Neuronal stem cell (in vitro differentiated cells): ENCODE measurements around the gene TSPAN14.

Experiments used
- DNase-seq: peaks from one replicate; pipeline ENCODE4 v3.0.0-alpha.2; 2013; ENCODE audit warnings: low spot score
- H2AFZ ChIP-seq: one replicate; pipeline ENCODE4 v1.6.1; 2013; ENCODE audit warnings: mild to moderate bottlenecking, low read length, inconsistent platforms
- H2AK5ac ChIP-seq: 2 replicates; pipeline ENCODE4 v1.6.1; 2013; ENCODE audit warnings: low read depth, mild to moderate bottlenecking, inconsistent platforms, low read length, moderate library complexity, mixed read lengths
- H2BK120ac ChIP-seq: 2 replicates; pipeline ENCODE4 v1.6.1; 2013; ENCODE audit warnings: low read depth, mild to moderate bottlenecking, inconsistent platforms, low read length, moderate library complexity, mixed read lengths
- H2BK12ac ChIP-seq: one replicate; pipeline ENCODE4 v1.6.1; 2013; ENCODE audit warnings: low read length, inconsistent platforms
- H2BK15ac ChIP-seq: 2 replicates; pipeline ENCODE4 v1.6.1; 2013; ENCODE audit warnings: mild to moderate bottlenecking, low read length, inconsistent platforms, mixed read lengths
- H2BK5ac ChIP-seq: one replicate; pipeline ENCODE4 v1.6.1; 2013; ENCODE audit warnings: inconsistent platforms, mild to moderate bottlenecking, low read length, moderate library complexity
- H3K14ac ChIP-seq: one replicate; pipeline ENCODE4 v1.6.1; 2013; ENCODE audit warnings: low read length, inconsistent platforms
- H3K18ac ChIP-seq: 2 replicates; pipeline ENCODE4 v1.6.1; 2013; ENCODE audit warnings: low read length, inconsistent platforms
- H3K23ac ChIP-seq: 2 replicates; pipeline ENCODE4 v1.6.1; 2013; ENCODE audit warnings: low read depth, mild to moderate bottlenecking, mixed read lengths, low read length, inconsistent platforms; ENCODE audit not compliant: poor library complexity
- H3K27ac ChIP-seq: replicated peaks from 3 replicates; pipeline ENCODE4 v1.5.1; 2013; ENCODE audit warnings: low read length, inconsistent platforms
- H3K27me3 ChIP-seq, 3 experiments: 2 replicates each; pipeline ENCODE4 v1.6.1; 2013; ENCODE audit warnings: low read length in 3 of 3, mild to moderate bottlenecking in 2 of 3, inconsistent platforms in 1 of 3, low read depth in 1 of 3, mixed read lengths in 1 of 3, moderate library complexity in 1 of 3; ENCODE audit not compliant: control insufficient read depth in 3 of 3, insufficient read depth in 3 of 3
- H3K36me3 ChIP-seq, 2 donors: replicated peaks in 1 of 2; 2 replicates each; pipeline ENCODE4 v1.6.1; 2013; ENCODE audit warnings: low read length in 2 of 2; ENCODE audit not compliant: control insufficient read depth in 2 of 2, insufficient read depth in 2 of 2
- H3K4ac ChIP-seq: 2 replicates; pipeline ENCODE4 v1.6.1; 2013; ENCODE audit warnings: inconsistent platforms, mild to moderate bottlenecking, low read length, moderate library complexity
- H3K4me1 ChIP-seq, 2 donors: 1 replicate in 1 of 2; 2 replicates in 1 of 2; pipeline ENCODE4 v1.6.1; 2013; ENCODE audit warnings: low read length in 2 of 2, low read depth in 1 of 2; ENCODE audit not compliant: control insufficient read depth in 2 of 2, insufficient read depth in 1 of 2
- H3K4me2 ChIP-seq: one replicate; pipeline ENCODE4 v1.6.1; 2013; ENCODE audit warnings: mild to moderate bottlenecking, low read length, inconsistent platforms; ENCODE audit not compliant: insufficient read depth, poor library complexity, severe bottlenecking
- H3K4me3 ChIP-seq, 2 donors: 2 replicates each; pipeline ENCODE4 v1.5.1; 2013; ENCODE audit warnings: low read length in 2 of 2, mild to moderate bottlenecking in 2 of 2, inconsistent platforms in 1 of 2, moderate library complexity in 1 of 2
- H3K79me1 ChIP-seq: one replicate; pipeline ENCODE4 v1.6.1; 2013; ENCODE audit warnings: low read depth, mild to moderate bottlenecking, inconsistent platforms, low read length, moderate library complexity
- H3K9ac ChIP-seq: one replicate; pipeline ENCODE4 v1.6.1; 2013; ENCODE audit warnings: mild to moderate bottlenecking, low read depth, low read length, inconsistent platforms; ENCODE audit not compliant: poor library complexity
- H3K9me3 ChIP-seq, 2 donors: replicated peaks in 1 of 2; 2 replicates each; pipeline versions ENCODE3 to v1.6.1; 2013; ENCODE audit warnings: low read length in 2 of 2, mild to moderate bottlenecking in 2 of 2, inconsistent platforms in 1 of 2, low read depth in 1 of 2, mixed read lengths in 1 of 2, moderate library complexity in 1 of 2; ENCODE audit not compliant: control insufficient read depth in 2 of 2, insufficient read depth in 1 of 2
- H4K8ac ChIP-seq: one replicate; pipeline ENCODE4 v1.6.1; 2013; ENCODE audit warnings: low read depth, mild to moderate bottlenecking, inconsistent platforms, low read length, moderate library complexity
- H4K91ac ChIP-seq: one replicate; pipeline ENCODE4 v1.6.1; 2013; ENCODE audit warnings: low read length, low read depth, mild to moderate bottlenecking, inconsistent platforms; ENCODE audit not compliant: poor library complexity
- WGBS, 2 donors: extraction: QIAGEN DNeasy Blood & Tissue Kit; methylation state at CpG; one replicate each; pipeline ENCODE4 v1.1.7; 2013; ENCODE audit warnings: missing lambda C conversion rate in 2 of 2, mixed read lengths in 1 of 2; ENCODE audit not compliant: insufficient read length in 2 of 2, insufficient replicate concordance in 1 of 2; ENCODE audit errors: extremely low coverage in 2 of 2; 5-methylcytosine and 5-hydroxymethylcytosine counted together

Gene TSPAN14

GRCh38 chr10:80471001-80471400, 16.9 kb downstream of the TSPAN14 start:
- H3K23ac ChIP-seq: no peak overlapping the region
- H3K4me1 ChIP-seq: peaks cover 36 to 38% of the 10 kb centered on the region in 2 donors
- peaks cover 3 to 74% of the 10 kb centered on the region in 2 donors for H3K36me3 ChIP-seq
- H3K27me3 ChIP-seq: no peaks in the 10 kb centered on the region
- no peak overlapping the region for H2BK120ac ChIP-seq
- peak overlapping the region; percentile 38 for H3K18ac ChIP-seq
- H2AFZ ChIP-seq: no peak overlapping the region
- no peak overlapping the region for H3K4me2 ChIP-seq
- H3K9me3 ChIP-seq: peaks cover 0 to 2% of the 10 kb centered on the region in 2 donors
- no peak overlapping the region for H2AK5ac ChIP-seq
- no peak overlapping the region for H3K27ac ChIP-seq
- H4K8ac ChIP-seq: no peak overlapping the region
- H3K4me3 ChIP-seq: no peak overlapping the region
- H3K79me1 ChIP-seq: peaks cover 13% of the 10 kb centered on the region
- no peak overlapping the region for H3K14ac ChIP-seq
- no CpG with 5 or more reads among the region's 3 CpGs for WGBS, 2 donors
- H2BK15ac ChIP-seq: no peak overlapping the region
- H3K4ac ChIP-seq: no peak overlapping the region
- DNase-seq: no peak
- no peak overlapping the region for H2BK12ac ChIP-seq
- H2BK5ac ChIP-seq: no peak overlapping the region
- no peak overlapping the region for H4K91ac ChIP-seq
- H3K9ac ChIP-seq: no peak overlapping the region

GRCh38 chr10:80471715-80472233, 17.7 kb downstream of the TSPAN14 start:
- H3K9me3 ChIP-seq: peaks cover 0 to 5% of the 10 kb centered on the region in 2 donors
- no peak overlapping the region for H3K27ac ChIP-seq
- H3K18ac ChIP-seq: no peak overlapping the region
- no peak overlapping the region for H3K4me3 ChIP-seq
- no peaks in the 10 kb centered on the region for H3K27me3 ChIP-seq
- H3K9ac ChIP-seq: no peak overlapping the region
- no CpG with 5 or more reads among the region's 4 CpGs for WGBS, 2 donors
- no peak overlapping the region for H3K14ac ChIP-seq
- H4K91ac ChIP-seq: no peak overlapping the region
- no peak overlapping the region for H3K4me2 ChIP-seq
- no peak overlapping the region for H2BK15ac ChIP-seq
- no peak for DNase-seq
- H3K23ac ChIP-seq: no peak overlapping the region
- H3K4ac ChIP-seq: no peak overlapping the region
- peaks cover 3 to 80% of the 10 kb centered on the region in 2 donors for H3K36me3 ChIP-seq
- peaks cover 13% of the 10 kb centered on the region for H3K79me1 ChIP-seq
- H3K4me1 ChIP-seq: peaks cover 29 to 31% of the 10 kb centered on the region in 2 donors
- H2BK120ac ChIP-seq: no peak overlapping the region
- no peak overlapping the region for H2AK5ac ChIP-seq
- H4K8ac ChIP-seq: no peak overlapping the region
- H2AFZ ChIP-seq: no peak overlapping the region
- no peak overlapping the region for H2BK12ac ChIP-seq
- no peak overlapping the region for H2BK5ac ChIP-seq

- Histone ChIP-seq H3K36me3 (peaks cover 3 to 87% of the 10 kb centered on the region in 2 donors), H2BK12ac (no peak overlapping the region)
Observed at GRCh38 chr10:80472234-80473095, 18.4 kb downstream of the TSPAN14 start.

GRCh38 chr10:80473096-80473657, 19.1 kb downstream of the TSPAN14 start:
- Histone ChIP-seq H2BK12ac (no peak overlapping the region), H3K23ac (no peak overlapping the region), H3K4me2 (no peak overlapping the region), H3K9me3 (peaks cover 4 to 19% of the 10 kb centered on the region in 2 donors), H4K8ac (no peak overlapping the region), H3K9ac (no peak overlapping the region), H2AK5ac (no peak overlapping the region), H3K4me1 (peaks cover 16 to 21% of the 10 kb centered on the region in 2 donors), H4K91ac (no peak overlapping the region), H3K4me3 (no peak overlapping the region), H3K18ac (peak overlapping the region; percentile 87), H2AFZ (no peak overlapping the region), H3K36me3 (peaks cover 5 to 94% of the 10 kb centered on the region in 2 donors), H3K79me1 (peaks cover 13% of the 10 kb centered on the region), H2BK5ac (no peak overlapping the region), H2BK15ac (no peak overlapping the region), H3K27ac (no peak overlapping the region), H3K27me3 (no peaks in the 10 kb centered on the region), H3K14ac (no peak overlapping the region), H3K4ac (no peak overlapping the region), H2BK120ac (no peak overlapping the region)
- no CpG with 5 or more reads among the region's 3 CpGs for WGBS, 2 donors
- DNase-seq: no peak

More at GRCh38 chr10:80472234-80473095, 18.4 kb downstream of the TSPAN14 start:
- Histone ChIP-seq H2AFZ (no peak overlapping the region), H3K14ac (no peak overlapping the region), H3K4ac (no peak overlapping the region), H3K4me3 (no peak overlapping the region), H3K18ac (no peak overlapping the region), H3K9me3 (peaks cover under 1 to 12% of the 10 kb centered on the region in 2 donors), H3K27ac (no peak overlapping the region), H3K79me1 (peaks cover 13% of the 10 kb centered on the region), H4K91ac (no peak overlapping the region), H2AK5ac (no peak overlapping the region), H2BK15ac (no peak overlapping the region), H3K9ac (no peak overlapping the region), H2BK120ac (no peak overlapping the region), H3K4me1 (peaks cover 22 to 25% of the 10 kb centered on the region in 2 donors), H4K8ac (no peak overlapping the region), H2BK5ac (no peak overlapping the region), H3K4me2 (no peak overlapping the region), H3K27me3 (no peaks in the 10 kb centered on the region), H3K23ac (no peak overlapping the region)
- no peak for DNase-seq
- WGBS, 2 donors: no CpG with 5 or more reads among the region's 9 CpGs
